ENCODE data around the gene MORN3.
"Not testable (repeated sequence)": the region's sequence is repeated elsewhere in the genome, so short reads cannot be mapped to it uniquely, and the experiment has no call there.

Gene MORN3

DNA sequence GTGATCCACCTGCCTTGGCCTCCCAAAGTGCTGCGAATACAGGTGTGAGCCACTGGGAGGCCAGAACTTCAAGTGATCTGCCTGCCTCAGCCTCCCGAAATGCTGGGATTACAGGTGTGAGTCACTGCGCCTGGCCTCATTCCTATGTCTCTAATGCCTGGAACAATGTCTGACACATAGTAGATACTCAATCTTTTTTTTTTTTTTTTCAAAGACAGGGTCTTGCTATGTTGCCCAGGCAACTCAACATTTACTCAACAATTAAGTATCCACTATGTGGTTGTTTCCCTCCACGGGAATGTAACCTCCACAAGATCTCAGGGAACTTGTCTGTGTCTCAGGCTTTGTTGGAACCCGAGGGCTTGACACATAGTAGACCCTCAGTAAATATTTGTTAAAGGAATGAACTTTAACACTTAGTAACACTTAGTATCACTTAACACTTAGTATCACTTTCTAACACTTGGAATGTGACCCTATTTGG lies 40.1 kb upstream of the MORN3 start:
- peak; percentile 39 for DNase-seq (ENCODE audit: low read depth)
- H3K27me3 ChIP-seq (replicated peaks; ENCODE audit: control insufficient read depth, insufficient read depth, low read length): no peaks in the 10 kb centered on the region
- H3K4me3 ChIP-seq (ENCODE audit: low read length): no peak overlapping the region
- no peak overlapping the region for H3K9ac ChIP-seq (ENCODE audit: low read length)
- H3K9me3 ChIP-seq (ENCODE audit: control insufficient read depth, low read length): no peaks in the 10 kb centered on the region
- H3K4me1 ChIP-seq (ENCODE audit: control insufficient read depth, insufficient read depth, low read length): peaks cover 18% of the 10 kb centered on the region
- no peaks in the 10 kb centered on the region for H3K36me3 ChIP-seq (ENCODE audit: control insufficient read depth, insufficient read depth, low read length, severe bottlenecking)

DNA sequence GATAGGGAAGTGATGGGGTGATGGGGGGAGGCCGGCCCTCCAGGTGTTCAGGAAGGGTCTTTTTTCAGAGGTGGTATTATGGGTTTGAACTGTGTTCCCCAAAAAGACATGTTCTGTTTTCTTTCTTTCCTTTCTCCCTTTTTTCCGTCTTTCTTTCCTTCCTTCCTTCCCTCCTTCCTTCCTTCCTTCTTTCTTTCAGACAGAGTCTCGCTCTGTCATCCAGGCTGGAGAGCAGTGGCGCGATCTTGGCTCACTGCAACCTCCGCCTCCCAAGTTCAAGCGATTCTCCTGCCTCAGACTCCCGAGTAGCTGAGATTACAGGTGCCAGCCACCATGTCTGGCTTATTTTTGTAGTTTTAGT lies 39.6 kb upstream of the MORN3 start:
- not testable (repeated sequence) for H3K4me3 ChIP-seq (ENCODE audit: low read length); DNase-seq (ENCODE audit: low read depth); H3K9me3 ChIP-seq (ENCODE audit: control insufficient read depth, low read length); H3K36me3 ChIP-seq (ENCODE audit: control insufficient read depth, insufficient read depth, low read length, severe bottlenecking); H3K27me3 ChIP-seq (replicated peaks; ENCODE audit: control insufficient read depth, insufficient read depth, low read length); H3K9ac ChIP-seq (ENCODE audit: low read length)
- peaks cover 17% of the 10 kb centered on the region for H3K4me1 ChIP-seq (ENCODE audit: control insufficient read depth, insufficient read depth, low read length)

DNA sequence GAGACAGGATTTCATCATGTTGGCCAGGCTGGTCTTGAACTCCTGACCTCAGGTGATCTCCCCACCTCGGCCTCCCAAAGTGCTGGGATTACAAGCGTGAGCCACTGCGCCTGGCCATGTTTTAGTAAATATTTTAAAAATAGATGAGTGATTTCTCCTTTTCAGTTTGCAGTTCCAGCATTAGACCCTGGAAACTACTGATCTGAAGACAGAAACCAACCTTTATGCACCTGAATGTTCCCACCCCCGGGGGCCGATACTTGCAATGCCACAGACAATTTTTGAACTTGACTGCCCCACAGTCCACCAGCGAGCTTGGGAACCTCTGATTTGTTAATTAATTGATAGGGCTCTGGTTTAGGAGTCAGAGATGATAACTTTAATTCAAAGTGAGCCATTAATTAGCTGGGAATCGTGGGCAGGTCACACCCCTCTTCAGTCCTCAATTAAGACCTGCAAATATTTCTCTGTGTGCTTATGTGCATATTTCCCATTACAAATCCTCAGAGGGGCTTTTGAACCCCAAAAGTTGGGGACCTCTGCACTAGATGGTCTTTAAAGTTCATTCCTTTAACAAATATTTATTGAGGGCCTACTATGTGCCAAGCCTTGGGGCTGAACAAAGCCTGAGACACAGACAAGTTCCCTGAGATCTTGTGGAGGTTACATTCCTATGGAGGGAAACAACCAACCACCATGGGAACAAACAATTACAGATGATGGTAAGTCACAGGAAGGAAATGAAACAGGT lies 39.0 kb upstream of the MORN3 start:
- Histone ChIP-seq H3K36me3 (ENCODE audit: control insufficient read depth, insufficient read depth, low read length, severe bottlenecking) (no peaks in the 10 kb centered on the region), H3K9ac (ENCODE audit: low read length) (no peak overlapping the region), H3K27me3 (replicated peaks; ENCODE audit: control insufficient read depth, insufficient read depth, low read length) (no peaks in the 10 kb centered on the region), H3K9me3 (ENCODE audit: control insufficient read depth, low read length) (no peaks in the 10 kb centered on the region), H3K4me1 (ENCODE audit: control insufficient read depth, insufficient read depth, low read length) (peaks cover 11% of the 10 kb centered on the region), H3K4me3 (ENCODE audit: low read length) (no peak overlapping the region)
- no peak for DNase-seq (ENCODE audit: low read depth)

DNA sequence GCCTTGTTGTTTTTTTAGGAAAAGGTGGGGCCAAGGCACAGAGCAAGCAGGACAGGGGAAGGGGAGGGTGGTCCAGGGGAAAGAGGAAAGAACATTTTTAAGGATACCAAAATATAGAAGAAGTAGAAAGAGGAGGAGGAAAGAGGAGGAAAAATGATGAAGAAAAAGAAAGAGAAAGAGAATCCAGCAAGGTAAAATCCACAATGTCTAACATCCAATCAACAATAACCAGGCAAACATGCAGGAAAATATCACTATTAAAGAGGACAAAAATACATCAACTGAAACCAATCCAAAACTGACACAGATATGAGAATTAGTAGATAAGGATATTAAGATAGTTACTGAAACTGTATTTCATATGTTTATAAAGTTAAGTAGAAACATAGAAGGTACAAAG lies 36.1 kb upstream of the MORN3 start:
- DNase-seq (ENCODE audit: low read depth): no peak
- peaks cover 8% of the 10 kb centered on the region for H3K4me1 ChIP-seq (ENCODE audit: control insufficient read depth, insufficient read depth, low read length)
- no peak overlapping the region for H3K4me3 ChIP-seq (ENCODE audit: low read length)
- no peak overlapping the region for H3K9ac ChIP-seq (ENCODE audit: low read length)
- H3K36me3 ChIP-seq (ENCODE audit: control insufficient read depth, insufficient read depth, low read length, severe bottlenecking): no peaks in the 10 kb centered on the region
- H3K9me3 ChIP-seq (ENCODE audit: control insufficient read depth, low read length): no peaks in the 10 kb centered on the region
- peaks cover 10% of the 10 kb centered on the region for H3K27me3 ChIP-seq (replicated peaks; ENCODE audit: control insufficient read depth, insufficient read depth, low read length)

- no peak for DNase-seq (ENCODE audit: low read depth)
These were observed 33.5 kb upstream of the MORN3 start for GRCh38 chr12:121702944-121703343.

DNA sequence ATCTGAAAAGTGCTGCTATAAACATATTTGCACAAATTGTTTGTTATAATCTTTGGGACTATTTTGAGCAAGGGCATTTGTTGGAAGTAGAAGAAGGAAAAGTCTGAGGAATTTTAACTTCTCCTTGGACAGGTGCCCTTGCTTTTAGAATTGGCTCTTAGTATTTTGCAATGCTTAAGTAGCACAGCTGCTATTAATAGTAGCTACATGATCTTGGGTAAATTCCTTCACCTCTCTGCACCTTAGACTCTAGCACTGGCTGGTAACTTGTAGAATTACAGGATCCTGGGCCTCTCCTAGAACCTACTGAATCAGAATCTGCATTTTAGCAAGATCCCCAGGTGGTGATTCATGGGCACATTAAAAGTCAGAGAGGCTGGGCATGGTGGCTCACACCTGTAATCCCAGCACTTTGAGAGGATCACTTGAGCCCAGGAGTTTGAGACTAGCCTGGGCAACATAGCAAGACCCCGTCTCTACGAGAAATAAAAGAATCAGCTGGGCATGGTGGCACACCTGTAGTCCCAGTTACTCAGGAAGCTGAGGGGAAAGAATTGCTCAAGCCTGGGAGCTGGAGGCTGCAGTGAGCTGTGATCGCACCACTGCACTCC lies 32.3 kb upstream of the MORN3 start:
- H3K9me3 ChIP-seq (ENCODE audit: control insufficient read depth, low read length): no peaks in the 10 kb centered on the region
- peaks cover 10% of the 10 kb centered on the region for H3K27me3 ChIP-seq (replicated peaks; ENCODE audit: control insufficient read depth, insufficient read depth, low read length)
- H3K9ac ChIP-seq (ENCODE audit: low read length): no peak overlapping the region
- H3K36me3 ChIP-seq (ENCODE audit: control insufficient read depth, insufficient read depth, low read length, severe bottlenecking): no peaks in the 10 kb centered on the region
- DNase-seq (ENCODE audit: low read depth): no peak
- H3K4me3 ChIP-seq (ENCODE audit: low read length): no peak overlapping the region
- H3K4me1 ChIP-seq (ENCODE audit: control insufficient read depth, insufficient read depth, low read length): peaks cover 6% of the 10 kb centered on the region

More at GRCh38 chr12:121702944-121703343, 33.5 kb upstream of the MORN3 start:
- Histone ChIP-seq H3K9ac (ENCODE audit: low read length) (no peak overlapping the region), H3K9me3 (ENCODE audit: control insufficient read depth, low read length) (no peaks in the 10 kb centered on the region), H3K36me3 (ENCODE audit: control insufficient read depth, insufficient read depth, low read length, severe bottlenecking) (no peaks in the 10 kb centered on the region), H3K4me1 (ENCODE audit: control insufficient read depth, insufficient read depth, low read length) (peaks cover 6% of the 10 kb centered on the region), H3K4me3 (ENCODE audit: low read length) (no peak overlapping the region), H3K27me3 (replicated peaks; ENCODE audit: control insufficient read depth, insufficient read depth, low read length) (peaks cover 10% of the 10 kb centered on the region)

- not testable (repeated sequence) for DNase-seq (ENCODE audit: low read depth); H3K4me1 ChIP-seq (ENCODE audit: control insufficient read depth, insufficient read depth, low read length); H3K36me3 ChIP-seq (ENCODE audit: control insufficient read depth, insufficient read depth, low read length, severe bottlenecking); H3K27me3 ChIP-seq (replicated peaks; ENCODE audit: control insufficient read depth, insufficient read depth, low read length); H3K9me3 ChIP-seq (ENCODE audit: control insufficient read depth, low read length); H3K9ac ChIP-seq (ENCODE audit: low read length); H3K4me3 ChIP-seq (ENCODE audit: low read length)
These were observed 28.4 kb upstream of the MORN3 start for GRCh38 chr12:121697861-121698260.

DNA sequence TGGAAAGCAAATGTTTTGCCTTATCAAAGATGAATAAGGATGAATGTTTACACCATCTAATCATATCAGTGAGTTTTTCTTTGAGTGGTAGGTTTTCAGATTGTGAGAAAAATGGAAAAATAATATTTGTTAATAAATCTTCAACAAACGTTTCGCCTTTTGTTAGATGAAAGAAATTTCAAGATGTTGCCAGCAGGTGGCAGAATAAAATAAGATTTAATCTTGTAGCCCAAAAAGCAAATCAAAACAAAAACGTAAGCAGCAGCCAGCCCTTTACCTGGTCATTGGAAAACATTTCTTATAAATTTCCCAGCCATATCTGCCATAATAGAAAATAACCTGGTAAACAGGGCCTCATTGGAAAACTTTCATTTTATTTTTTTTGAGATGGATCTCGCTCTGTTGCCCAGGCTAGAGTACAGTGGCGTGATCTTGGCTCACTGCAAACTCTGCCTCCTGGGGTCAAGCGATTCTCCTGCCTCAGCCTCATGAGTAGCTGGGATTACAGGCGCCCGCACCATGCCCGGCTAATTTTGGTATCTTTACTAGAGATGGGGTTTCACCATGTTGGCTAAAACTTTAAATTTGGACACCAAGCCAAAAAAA lies 27.7 kb upstream of the MORN3 start:
- Histone ChIP-seq H3K9me3 (ENCODE audit: control insufficient read depth, low read length) (no peaks in the 10 kb centered on the region), H3K9ac (ENCODE audit: low read length) (no peak overlapping the region), H3K4me1 (ENCODE audit: control insufficient read depth, insufficient read depth, low read length) (peaks cover 6% of the 10 kb centered on the region), H3K27me3 (replicated peaks; ENCODE audit: control insufficient read depth, insufficient read depth, low read length) (peaks cover under 1% of the 10 kb centered on the region), H3K36me3 (ENCODE audit: control insufficient read depth, insufficient read depth, low read length, severe bottlenecking) (no peaks in the 10 kb centered on the region), H3K4me3 (ENCODE audit: low read length) (no peak overlapping the region)
- DNase-seq (ENCODE audit: low read depth): peak; percentile 89

GRCh38 chr12:121693155-121693687 lies 23.8 kb upstream of the MORN3 start:
- DNase-seq (ENCODE audit: low read depth): no peak
- Histone ChIP-seq H3K36me3 (ENCODE audit: control insufficient read depth, insufficient read depth, low read length, severe bottlenecking) (no peaks in the 10 kb centered on the region), H3K9ac (ENCODE audit: low read length) (no peak overlapping the region), H3K4me3 (ENCODE audit: low read length) (no peak overlapping the region), H3K9me3 (ENCODE audit: control insufficient read depth, low read length) (no peaks in the 10 kb centered on the region), H3K27me3 (replicated peaks; ENCODE audit: control insufficient read depth, insufficient read depth, low read length) (no peaks in the 10 kb centered on the region), H3K4me1 (ENCODE audit: control insufficient read depth, insufficient read depth, low read length) (no peaks in the 10 kb centered on the region)

DNA sequence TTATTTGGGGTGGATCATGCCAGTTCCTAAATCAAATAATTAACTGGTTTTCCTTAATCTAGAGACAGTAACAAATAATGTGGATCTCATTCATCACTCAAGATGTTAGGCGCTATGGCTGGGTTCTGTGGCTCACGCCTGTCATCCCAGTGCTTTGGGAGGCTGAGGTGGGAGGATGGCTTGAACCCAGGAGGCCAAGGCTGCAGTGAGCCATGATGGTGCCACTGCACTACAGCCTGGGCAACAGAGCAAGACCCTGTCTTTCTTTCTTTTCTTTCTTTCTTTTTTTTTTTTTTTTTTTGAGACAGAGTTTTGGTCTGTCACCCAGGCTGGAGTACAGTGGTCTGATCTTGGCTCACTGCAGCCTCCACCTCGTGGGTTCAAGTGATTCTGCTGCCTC lies 23.3 kb upstream of the MORN3 start:
- not testable (repeated sequence) for H3K4me1 ChIP-seq (ENCODE audit: control insufficient read depth, insufficient read depth, low read length); DNase-seq (ENCODE audit: low read depth); H3K9me3 ChIP-seq (ENCODE audit: control insufficient read depth, low read length); H3K4me3 ChIP-seq (ENCODE audit: low read length); H3K36me3 ChIP-seq (ENCODE audit: control insufficient read depth, insufficient read depth, low read length, severe bottlenecking); H3K9ac ChIP-seq (ENCODE audit: low read length); H3K27me3 ChIP-seq (replicated peaks; ENCODE audit: control insufficient read depth, insufficient read depth, low read length)

DNA sequence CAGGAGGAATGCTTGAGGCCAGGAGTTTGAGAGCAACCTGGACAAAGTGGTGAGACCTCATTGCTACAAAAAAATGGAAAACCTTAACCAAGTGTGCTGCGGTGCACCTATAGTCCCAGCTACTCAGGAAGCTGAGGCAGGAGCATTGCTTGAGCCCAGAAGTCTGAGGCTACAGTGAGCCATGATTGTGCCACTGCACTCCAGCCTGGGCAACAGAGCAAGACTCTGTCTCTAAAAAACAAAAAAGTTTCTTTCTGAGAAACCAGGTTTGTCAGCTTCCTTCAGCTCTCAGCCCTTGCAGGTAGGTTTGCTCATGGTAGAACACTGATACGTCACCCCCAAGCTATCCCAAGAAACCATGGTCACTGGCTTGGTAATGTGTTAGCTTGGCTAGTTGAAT lies 20.0 kb upstream of the MORN3 start:
- Histone ChIP-seq H3K9me3 (ENCODE audit: control insufficient read depth, low read length) (no peaks in the 10 kb centered on the region), H3K36me3 (ENCODE audit: control insufficient read depth, insufficient read depth, low read length, severe bottlenecking) (no peaks in the 10 kb centered on the region), H3K27me3 (replicated peaks; ENCODE audit: control insufficient read depth, insufficient read depth, low read length) (no peaks in the 10 kb centered on the region), H3K4me3 (ENCODE audit: low read length) (no peak overlapping the region), H3K9ac (ENCODE audit: low read length) (no peak overlapping the region), H3K4me1 (ENCODE audit: control insufficient read depth, insufficient read depth, low read length) (peaks cover 4% of the 10 kb centered on the region)
- no peak for DNase-seq (ENCODE audit: low read depth)

Data from adipocyte (in vitro differentiated cells).